NCI-H748 treated with DMSO at 0.1 percent for 48 hours (cell line): ENCODE data around the gene OXCT2.
"Not testable (repeated sequence)": the region's sequence is repeated elsewhere in the genome, so short reads cannot be mapped to it uniquely, and the experiment has no call there.

Source experiments
- DNase-seq: peaks from one replicate; lab custom pipeline; 2025; lab: John Stamatoyannopoulos, UW

Gene OXCT2

DNA sequence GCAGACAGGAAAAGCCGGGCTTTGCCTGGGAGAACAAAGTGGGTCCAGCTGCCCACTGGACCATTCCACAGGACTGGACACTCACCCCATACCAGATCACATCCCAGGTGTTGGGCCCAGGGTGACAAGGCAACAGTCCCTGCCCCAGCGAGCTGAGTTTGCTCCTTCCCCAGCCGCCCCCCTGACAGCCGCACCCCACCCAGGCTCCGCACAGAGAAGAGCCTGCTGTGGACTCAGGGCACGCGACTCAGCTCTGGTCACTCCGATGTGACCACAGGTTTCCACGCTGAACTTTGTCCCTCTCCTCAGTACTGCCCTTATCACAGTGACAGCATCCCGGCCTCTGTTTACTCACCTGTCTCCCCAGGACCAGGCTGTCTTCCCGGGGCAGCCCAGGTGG, 16.3 kb upstream of the OXCT2 start:
- DNase-seq, result no peak

GRCh38 chr1:39787108-39787375, 15.9 kb upstream of the OXCT2 start:
- DNase-seq, result not testable (repeated sequence)

- not testable (repeated sequence) for DNase-seq
These were observed 15.4 kb upstream of the OXCT2 start for GRCh38 chr1:39786303-39787107.

- not testable (repeated sequence) for DNase-seq
These were observed 11.5 kb upstream of the OXCT2 start for GRCh38 chr1:39782685-39783084.

DNA sequence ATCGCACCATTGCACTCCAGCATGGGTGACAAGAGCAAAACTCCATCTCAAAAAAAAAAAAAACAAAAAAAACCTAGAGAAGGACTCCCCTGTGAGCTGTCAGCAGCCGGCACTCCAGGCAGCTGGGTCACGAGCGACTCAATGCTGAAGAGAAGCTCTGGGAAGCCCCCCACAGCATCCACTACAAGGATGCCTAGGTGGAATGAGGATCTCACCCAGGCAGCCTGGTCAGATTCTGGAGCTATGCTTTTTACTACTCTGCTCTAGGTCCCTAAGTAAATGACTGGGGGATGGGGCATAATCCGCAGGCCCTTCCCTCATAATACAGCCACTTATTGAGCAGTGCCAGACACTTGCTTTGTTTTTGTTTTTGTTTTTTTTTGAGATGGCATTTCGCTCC, 11.0 kb upstream of the OXCT2 start:
- no peak for DNase-seq

- DNase-seq, result no peak
These were observed 10.2 kb upstream of the OXCT2 start for GRCh38 chr1:39781349-39781715.

DNA sequence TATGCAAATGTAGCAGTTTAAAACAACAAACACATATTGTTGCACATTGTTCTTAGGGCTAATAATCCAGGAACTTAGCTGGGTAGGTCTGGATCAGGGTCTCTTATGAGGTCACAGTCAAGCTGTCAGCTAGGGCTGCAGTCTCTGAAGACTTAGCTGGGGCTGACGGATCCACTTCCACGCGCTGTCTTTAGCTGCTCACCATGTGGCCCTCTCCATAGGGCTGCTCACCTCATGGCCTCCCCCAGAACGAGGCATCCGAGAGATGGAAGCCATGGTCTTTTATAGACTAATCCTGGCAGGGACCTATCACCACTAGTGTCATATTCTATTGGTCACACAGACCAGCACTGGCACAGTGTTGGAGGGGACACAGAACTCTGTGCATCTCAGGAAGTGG, 8.7 kb upstream of the OXCT2 start:
- DNase-seq, result no peak

DNA sequence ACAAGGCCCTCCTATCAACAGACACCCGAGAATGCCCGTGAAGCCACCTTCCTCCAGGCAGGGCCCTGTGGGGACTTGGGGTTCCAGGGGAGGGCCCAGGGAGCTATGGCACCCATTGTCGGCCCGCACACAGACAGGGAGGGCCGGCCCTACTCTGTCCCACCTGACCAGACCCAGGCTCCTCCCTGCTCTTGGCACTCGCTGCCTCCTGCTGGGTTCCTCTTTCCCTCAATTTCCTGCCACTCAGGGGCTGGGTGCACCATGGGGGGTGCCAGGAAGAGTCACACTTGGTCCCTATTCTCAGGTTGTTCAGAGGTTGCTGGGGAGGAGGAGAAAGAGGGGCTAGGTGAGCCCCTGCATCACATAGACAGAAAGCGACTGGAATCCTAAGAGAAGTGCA, 8.0 kb upstream of the OXCT2 start:
- no peak for DNase-seq

GRCh38 chr1:39778463-39779099, 7.4 kb upstream of the OXCT2 start:
- DNase-seq, result not testable (repeated sequence)

GRCh38 chr1:39777896-39778295, 6.7 kb upstream of the OXCT2 start:
- not testable (repeated sequence) for DNase-seq

DNA sequence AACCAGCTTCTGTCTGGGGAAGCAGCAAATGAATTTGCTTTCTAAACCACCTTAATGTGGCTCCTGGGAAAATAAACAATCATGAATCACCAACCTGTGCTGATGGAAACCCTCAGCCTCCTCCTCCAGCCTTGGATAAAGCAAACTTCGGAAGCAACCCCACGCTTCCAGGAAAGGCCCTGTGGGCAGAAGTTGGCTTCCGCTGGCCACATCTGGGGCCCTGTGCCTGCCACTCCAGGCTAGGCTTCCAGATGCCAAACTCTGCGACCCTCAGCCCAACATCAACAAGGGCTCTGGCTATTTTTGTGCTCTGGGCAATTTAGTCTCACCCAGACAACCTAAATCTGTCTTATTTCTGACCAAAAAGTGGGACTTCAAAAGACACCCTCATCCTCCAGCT, 6.2 kb upstream of the OXCT2 start:
- DNase-seq, result no peak

- no peak for DNase-seq
These were observed 5.7 kb upstream of the OXCT2 start for GRCh38 chr1:39776886-39777285.

- DNase-seq, result no peak
These were observed 5.2 kb upstream of the OXCT2 start for GRCh38 chr1:39776400-39776713.

DNA sequence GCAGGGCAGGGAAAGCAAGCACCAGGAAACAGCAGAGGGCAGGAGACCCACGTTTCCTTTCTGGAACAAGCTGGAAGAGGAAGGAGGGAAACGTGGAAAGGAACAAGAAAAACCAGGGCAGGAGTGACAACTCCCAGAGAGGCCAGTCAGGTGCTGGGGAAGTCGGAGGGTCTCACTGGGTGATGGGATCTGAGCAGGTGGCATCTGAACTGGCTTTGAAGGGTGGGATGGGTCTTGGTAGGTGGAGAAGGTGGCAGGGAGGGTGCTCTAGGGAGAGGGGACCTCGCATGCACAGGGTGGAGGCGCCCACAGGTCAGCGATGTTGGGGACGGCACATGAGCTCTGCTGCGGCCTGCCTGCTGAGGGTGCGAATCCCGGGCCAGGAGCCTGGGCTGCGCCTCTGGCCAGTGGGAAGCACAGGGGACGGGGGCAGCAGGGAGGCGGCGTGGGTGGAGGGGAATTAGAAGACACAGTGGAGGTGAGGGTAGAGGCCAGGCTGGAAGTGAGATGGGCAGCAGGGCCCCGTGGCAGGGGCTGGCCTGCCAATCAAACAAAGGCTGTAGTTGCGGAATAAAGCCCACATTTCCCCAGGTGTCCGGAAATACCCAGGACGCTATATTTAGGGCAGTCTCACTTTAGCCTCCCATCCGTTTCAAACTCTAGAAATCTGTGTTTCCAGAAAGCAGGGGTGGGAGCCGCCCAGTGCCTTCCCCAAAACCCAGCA, 4.7 kb upstream of the OXCT2 start:
- not testable (repeated sequence) for DNase-seq

GRCh38 chr1:39775141-39775540, 4.0 kb upstream of the OXCT2 start:
- not testable (repeated sequence) for DNase-seq

DNA sequence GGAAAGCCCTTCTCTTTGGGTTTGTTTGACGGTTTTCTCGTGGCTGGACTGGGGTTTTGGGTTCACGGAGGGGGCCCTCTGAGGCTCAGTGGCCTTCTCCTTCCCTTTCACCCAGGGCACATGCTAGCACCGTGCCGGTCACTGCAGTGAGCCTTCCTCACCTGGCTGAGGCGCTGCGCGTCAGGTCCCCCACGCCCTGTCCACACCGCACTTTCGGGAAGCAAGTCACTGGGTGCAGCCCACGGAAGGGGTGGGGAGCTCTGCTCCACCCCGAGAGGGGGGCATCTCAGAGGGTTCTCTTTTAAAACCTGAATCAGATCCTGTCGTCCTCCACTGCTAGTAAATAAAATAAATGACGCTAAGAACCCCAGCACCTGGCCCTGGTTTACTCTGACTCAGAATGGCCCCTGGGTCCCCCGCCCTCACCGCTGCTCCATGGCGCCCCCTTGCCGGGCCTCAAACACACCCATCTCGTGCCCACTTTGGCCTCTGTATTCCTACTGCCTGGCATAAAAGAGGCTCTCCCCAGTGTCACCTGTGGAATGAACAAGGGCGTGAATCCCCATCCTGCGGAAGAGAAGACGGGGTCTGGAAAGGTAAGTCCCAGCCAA, 2.3 kb upstream of the OXCT2 start:
- DNase-seq, result not testable (repeated sequence)

- not testable (repeated sequence) for DNase-seq
These were observed 787 bp downstream of the OXCT2 start for GRCh38 chr1:39770100-39771021.

DNA sequence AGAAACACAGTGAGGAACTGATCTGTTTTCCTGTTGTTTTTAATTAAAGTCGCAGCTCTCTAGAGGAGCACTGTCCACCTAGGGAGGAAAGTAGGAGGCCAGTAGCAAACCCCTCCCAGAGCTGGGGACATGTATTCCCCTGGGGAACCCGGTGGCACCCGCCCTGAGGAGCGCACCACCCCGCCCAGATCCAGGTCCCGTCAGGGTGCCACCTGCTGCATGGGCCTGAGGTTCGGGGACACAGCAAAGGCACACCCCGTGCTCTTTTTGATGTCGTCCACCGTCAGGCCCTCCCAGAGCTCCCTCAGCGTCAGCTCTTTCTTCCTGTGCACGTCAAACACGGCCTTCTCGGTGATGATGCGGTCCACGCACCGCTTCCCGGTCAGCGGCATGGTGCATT, 1.6 kb downstream of the OXCT2 start:
- DNase-seq, result not testable (repeated sequence)

DNA sequence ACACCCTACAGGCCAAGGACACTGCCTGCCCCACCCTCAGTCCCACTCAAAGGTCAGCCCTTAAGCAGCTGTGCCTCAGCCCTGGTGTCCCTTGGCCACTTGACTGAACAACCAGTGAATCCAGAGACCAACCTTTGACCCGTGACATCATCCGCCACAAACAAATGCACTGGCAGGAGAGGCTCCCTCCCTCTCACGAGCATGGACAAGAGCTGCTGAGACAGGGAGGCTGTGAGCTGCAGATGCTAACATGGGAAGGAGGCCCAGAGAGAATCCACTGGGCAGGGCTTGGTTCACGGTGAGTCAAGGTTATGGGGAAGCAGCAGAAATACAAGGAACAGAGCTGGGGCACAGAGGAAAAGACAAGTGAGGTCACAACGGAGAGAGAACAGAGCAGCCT, 4.7 kb downstream of the OXCT2 start:
- not testable (repeated sequence) for DNase-seq

- not testable (repeated sequence) for DNase-seq
These were observed 6.6 kb downstream of the OXCT2 start for GRCh38 chr1:39764512-39764911.

DNA sequence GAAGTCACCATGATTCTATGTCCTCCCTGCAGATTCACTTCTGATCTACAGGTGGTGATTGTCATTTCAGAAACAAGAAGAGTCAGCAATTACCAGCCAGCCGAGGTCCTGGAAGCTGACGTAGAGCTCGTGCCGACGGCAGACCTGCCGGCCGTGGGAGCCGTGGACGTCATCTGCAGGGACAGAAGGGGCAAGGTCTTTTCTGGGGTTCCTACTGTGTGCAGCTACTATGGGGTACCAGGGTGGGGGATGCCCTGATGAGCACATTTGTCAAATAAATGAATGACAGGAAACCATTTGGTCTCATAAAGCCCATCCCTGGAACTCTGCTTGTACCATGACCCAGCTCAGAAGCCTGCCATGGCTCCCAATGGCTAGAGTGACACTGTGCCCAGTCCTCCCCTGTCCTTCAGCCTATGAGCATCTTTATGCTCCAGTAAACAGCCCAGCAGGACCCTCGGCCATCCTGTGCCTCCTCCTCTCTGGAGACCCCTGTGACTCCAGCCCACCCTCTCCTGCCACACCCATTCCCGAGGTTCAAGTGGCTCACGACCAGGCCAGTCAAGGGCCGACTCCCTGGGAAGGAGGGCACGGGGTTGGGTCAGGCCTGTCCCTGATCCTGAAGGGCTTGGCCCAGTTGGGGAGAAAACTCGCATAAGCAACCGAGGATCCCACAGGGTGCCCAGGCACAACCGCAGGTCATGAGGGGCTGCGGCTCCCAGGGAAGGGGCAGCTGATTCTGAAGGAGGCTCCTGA, 7.4 kb downstream of the OXCT2 start:
- DNase-seq, result not testable (repeated sequence)
